ENCODE data around the gene MARCHF5. TPM values are rescaled to one million over a fixed set of nuclear protein-coding genes. Genes with fewer than 3 reads are reported as not detected.

MARCHF5 gene
- 41.9 and 44.3 TPM in 2 replicates for total RNA-seq (2013; cell fraction: nucleolus; rRNA removed)
- total RNA-seq (2014; rRNA removed) (7.5 and 11.0 TPM in 2 replicates), total RNA-seq (2014; rRNA removed; fragmentation: Illumina TruSeq; extraction: Trizol) (12.2 and 12.6 TPM in 2 replicates), total RNA-seq (2021) (30.7 and 33.7 TPM in 2 replicates), polyA plus RNA-seq (2011; rRNA removed) (40.0 and 55.3 TPM in 2 replicates), polyA plus RNA-seq (2014; fragmentation: Illumina TruSeq; extraction: Trizol) (22.3 and 30.7 TPM in 2 replicates), polyA plus RNA-seq (2014; fragmentation: Nextera tagmentation; extraction: Ambion mirVana) (1 to 10 TPM; 4.8 to 5.8 TPM), polyA plus RNA-seq (2014; rRNA removed) (12.5 and 15.6 TPM in 2 replicates), polyA plus RNA-seq (2016; fragmentation: Nextera tagmentation; extraction: Ambion mirVana) (10 to 100 TPM; 44.9 to 46.8 TPM), polyA minus RNA-seq (2011; rRNA and poly(A)+ RNA removed) (15.9 and 18.6 TPM in 2 replicates), Bru-seq, nascent RNA (percentile 78 among the genes with signal in this experiment), BruChase-seq, experiment 1, labeled RNA remaining after a 6-hour chase (percentile 72 among the genes with signal in this experiment), BruChase-seq, experiment 2, labeled RNA remaining after a 2-hour chase (percentile 76 among the genes with signal in this experiment)
- 20.5 TPM for polyA plus RNA-seq (2011; ENCODE audit: low read depth)
- polyA plus RNA-seq (2011; cell fraction: cytosol; rRNA removed): 14.4 and 20.5 TPM in 2 replicates
- 28.2 and 38.1 TPM in 2 replicates for polyA plus RNA-seq (2011; cell fraction: nucleus; rRNA removed)
- polyA plus RNA-seq (2012): 16.0 and 22.5 TPM in 2 replicates
- 6.9 and 10.7 TPM in 2 replicates for polyA minus RNA-seq (2011; cell fraction: cytosol; rRNA and poly(A)+ RNA removed)
- polyA minus RNA-seq (2011; cell fraction: nucleus; rRNA and poly(A)+ RNA removed): 9.1 and 14.2 TPM in 2 replicates
- long read RNA-seq, experiment 1, transcript MARCH5-201 (6 exons, 3,926 nt): major isoform, 53 of 56 reads
- long read RNA-seq, experiment 1, partial matches to known transcripts: 0 of 56 reads
- long read RNA-seq, experiment 1, other reads (novel, unspliced or antisense): 3 of 56 reads
- long read RNA-seq, experiment 2, transcript MARCH5-201 (6 exons, 3,926 nt): major isoform, 224 of 252 reads
- long read RNA-seq, experiment 2, partial matches to known transcripts: 14 of 252 reads
- long read RNA-seq, experiment 2, other reads (novel, unspliced or antisense): 14 of 252 reads

GRCh38 chr10:92290837-92291615 is at the start of gene MARCHF5, which contains the start of gene CPEB3:
MARCHF5 (plus strand) TSS chr10:92291167; CDS start chr10:92291495, 328 bp downstream.
CPEB3 (minus strand) TSS chr10:92291078; CDS start chr10:92240350, 50,728 bp downstream.
- FAIRE-seq (peak; percentile 95), ATAC-seq (peak; percentile 97), DNase-seq (ENCODE audit: low read depth, low spot score) (peak; percentile 77)
- BruUV-seq (replicated peaks): no TSS peak
- RAD21 ChIA-PET (ENCODE audit: unreplicated experiment): interaction anchor here (0.7 to 6.2 kb wide), 17 partner anchors 22 to 317 kb away, joined by 3 to 60 read pairs (median 6); no protein-coding TSS in a partner anchor
- POLR2A ChIA-PET: interaction anchor here (0.5 to 1.7 kb wide), 12 partner anchors 14 to 318 kb away, joined by 3 to 7 read pairs (median 4); no protein-coding TSS in a partner anchor
- H3K27ac ChIP-seq (ENCODE audit: control insufficient read depth, insufficient read depth): peak within 1 kb of the TSS; percentile 79
- intact Hi-C loops (cut with micrococcal nuclease; ENCODE audit: unreplicated experiment) (loop anchor here (1.0 to 5.0 kb wide), 5 partner anchors 50 to 301 kb away; partner anchors contain the start of gene KIF11), in situ Hi-C loops (cut with MboI) (loop anchor here (5.0 kb wide), 1 partner anchor 204 kb away; no protein-coding TSS in a partner anchor)
- no peaks in the 10 kb centered on the region for H4K20me1 ChIP-seq (ENCODE audit: control insufficient read depth, insufficient read depth)
- peak within 1 kb of the TSS; percentile 75 for H3K4me2 ChIP-seq (ENCODE audit: control insufficient read depth, insufficient read depth)
- WGBS (ENCODE audit: insufficient coverage, insufficient replicate concordance, low lambda C conversion rate, missing lambda C conversion rate): under 1% methylated on average over 69 of the region's 79 CpGs
- CTCF ChIA-PET: interaction anchor here (0.6 to 7.6 kb wide), 17 partner anchors 9 to 1756 kb away, joined by 3 to 117 read pairs (median 6); no protein-coding TSS in a partner anchor
- H2AFZ ChIP-seq (ENCODE audit: control insufficient read depth, low read depth, low read length): peak within 1 kb of the TSS; percentile 95
- peak within 1 kb of the TSS; percentile 76 for H3K9ac ChIP-seq (ENCODE audit: control insufficient read depth, insufficient read depth, low read length)
- SMC1A ChIA-PET (ENCODE audit: uncharacterized antibody, unreplicated experiment): interaction anchor here (0.7 to 6.4 kb wide), 21 partner anchors 9 to 204 kb away, joined by 3 to 80 read pairs (median 4); no protein-coding TSS in a partner anchor
- H3K4me3 ChIP-seq: peak within 1 kb of the TSS; percentile 96
- H3K9me3 ChIP-seq (replicated peaks; ENCODE audit: control insufficient read depth, insufficient read depth, low read length): no peaks in the 10 kb centered on the region
- H3K36me3 ChIP-seq (ENCODE audit: control insufficient read depth in 2 of 2, insufficient read depth in 2 of 2, low read length in 1 of 2): no peaks in the 10 kb centered on the region; a peak in 1 of 4 replicates
- H3K4me1 ChIP-seq (ENCODE audit: control insufficient read depth, insufficient read depth, low read length): peaks cover 3% of the 10 kb centered on the region; the same call in 1 of the 2 replicates
- H3K27me3 ChIP-seq (replicated peaks in 1 of 2; ENCODE audit: control insufficient read depth in 2 of 2, insufficient read depth in 2 of 2, low read length in 1 of 2): no peaks in the 10 kb centered on the region
- peaks cover 39% of the 10 kb centered on the region for H3K79me2 ChIP-seq (ENCODE audit: control insufficient read depth, insufficient read depth, low read length)
- no peak for TF ChIP-seq NFYB (IDR thresholded peaks at IDR 0.05; ENCODE audit: insufficient read depth, low read depth, low read length)
- peak; percentile 87 for TF ChIP-seq DPF2 (IDR thresholded peaks at IDR 0.05)
- no peak for TF ChIP-seq RBBP5 (conservative IDR thresholded peaks at IDR 0.05)
- TF ChIP-seq POU2F2 (IDR thresholded peaks at IDR 0.05; ENCODE audit: borderline replicate concordance, low read depth, low read length): no peak
- TF ChIP-seq MEF2B (IDR thresholded peaks at IDR 0.05; ENCODE audit: partially characterized antibody, poor library complexity, severe bottlenecking): no peak
- TF ChIP-seq POLR2AphosphoS5 (IDR thresholded peaks at IDR 0.05; ENCODE audit: low read length): no peak; the same call in 1 of the 2 replicates
- no peak for TF ChIP-seq RAD51 (IDR thresholded peaks at IDR 0.05)
- peak; percentile 75; the same call in 1 of the 2 replicates for TF ChIP-seq ZNF217 (IDR thresholded peaks at IDR 0.05)
- TF ChIP-seq STAT3 (IDR thresholded peaks at IDR 0.05; ENCODE audit: low read depth, low read length): no peak
- TF ChIP-seq POLR2A (IDR thresholded peaks at IDR 0.05; ENCODE audit: low read depth, low read length): peak; percentile 81
- peak; percentile 29; the same call in 1 of the 2 replicates for TF ChIP-seq RB1 (IDR thresholded peaks at IDR 0.05; ENCODE audit: borderline replicate concordance)
- no peak for TF ChIP-seq MXI1 (IDR thresholded peaks at IDR 0.05; ENCODE audit: low read depth, low read length)
- no peak for TF ChIP-seq BRCA1 (IDR thresholded peaks at IDR 0.05; ENCODE audit: low read depth, low read length)
- peak; percentile 28 for TF ChIP-seq RAD21 (IDR thresholded peaks at IDR 0.05; ENCODE audit: insufficient read depth, low read depth, low read length)
- peak; percentile 68 for TF ChIP-seq YY1 (IDR thresholded peaks at IDR 0.05; ENCODE audit: low read depth, low read length)
- no peak for TF ChIP-seq ZSCAN29 (IDR thresholded peaks at IDR 0.05)
- no peak for TF ChIP-seq E2F4 (IDR thresholded peaks at IDR 0.05; ENCODE audit: low read depth, low read length)
- peak; percentile 12; the same call in 1 of the 2 replicates for TF ChIP-seq ZNF384 (IDR thresholded peaks at IDR 0.05; ENCODE audit: borderline replicate concordance, low read depth, low read length)
- no peak for TF ChIP-seq STAT1 (conservative IDR thresholded peaks at IDR 0.05)

All from GM12878 (cell line).